ENCODE data around the gene SND1.

Gene SND1

DNA sequence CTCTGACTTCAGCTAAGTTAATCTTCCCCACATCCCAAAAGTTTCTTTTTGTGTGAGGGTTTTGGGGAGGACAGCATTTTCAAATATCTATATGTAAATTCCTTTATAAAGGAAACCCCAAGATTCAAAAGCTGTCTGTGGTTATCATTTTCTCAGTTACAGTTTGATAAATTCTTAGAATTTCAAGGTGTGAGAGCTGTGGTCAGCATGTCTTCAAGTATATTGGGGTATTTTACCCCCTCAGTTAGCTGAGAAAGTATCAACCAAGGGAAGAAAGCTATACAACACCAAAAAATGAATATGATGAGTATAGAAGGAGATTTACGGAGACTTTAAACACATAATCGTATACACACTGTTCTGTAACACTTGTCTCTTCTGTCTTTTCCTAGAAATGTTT is 109.2 kb downstream of the SND1 start:
- no peak for DNase-seq (ENCODE audit: low read depth)
- no peak overlapping the region for H3K4me3 ChIP-seq (ENCODE audit: low read depth, low read length)
- TF ChIP-seq, protein P1, sequence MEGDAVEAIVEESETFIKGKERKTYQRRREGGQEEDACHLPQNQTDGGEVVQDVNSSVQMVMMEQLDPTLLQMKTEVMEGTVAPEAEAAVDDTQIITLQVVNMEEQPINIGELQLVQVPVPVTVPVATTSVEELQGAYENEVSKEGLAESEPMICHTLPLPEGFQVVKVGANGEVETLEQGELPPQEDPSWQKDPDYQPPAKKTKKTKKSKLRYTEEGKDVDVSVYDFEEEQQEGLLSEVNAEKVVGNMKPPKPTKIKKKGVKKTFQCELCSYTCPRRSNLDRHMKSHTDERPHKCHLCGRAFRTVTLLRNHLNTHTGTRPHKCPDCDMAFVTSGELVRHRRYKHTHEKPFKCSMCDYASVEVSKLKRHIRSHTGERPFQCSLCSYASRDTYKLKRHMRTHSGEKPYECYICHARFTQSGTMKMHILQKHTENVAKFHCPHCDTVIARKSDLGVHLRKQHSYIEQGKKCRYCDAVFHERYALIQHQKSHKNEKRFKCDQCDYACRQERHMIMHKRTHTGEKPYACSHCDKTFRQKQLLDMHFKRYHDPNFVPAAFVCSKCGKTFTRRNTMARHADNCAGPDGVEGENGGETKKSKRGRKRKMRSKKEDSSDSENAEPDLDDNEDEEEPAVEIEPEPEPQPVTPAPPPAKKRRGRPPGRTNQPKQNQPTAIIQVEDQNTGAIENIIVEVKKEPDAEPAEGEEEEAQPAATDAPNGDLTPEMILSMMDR (IDR thresholded peaks at IDR 0.05; ENCODE audit: low read depth, low read length, missing control alignments): no peak
- in situ Hi-C loops (cut with HindIII; ENCODE audit: low sequenced_read_pairs): no loop called here

- no peak overlapping the region for H3K4me3 ChIP-seq (ENCODE audit: low read depth, low read length)
- in situ Hi-C loops (cut with HindIII; ENCODE audit: low sequenced_read_pairs): no loop called here
- no peak for DNase-seq (ENCODE audit: low read depth)
- TF ChIP-seq, protein P1 (IDR thresholded peaks at IDR 0.05; ENCODE audit: low read depth, low read length, missing control alignments): no peak
Observed at GRCh38 chr7:127764681-127765080, 112.7 kb downstream of the SND1 start.

DNA sequence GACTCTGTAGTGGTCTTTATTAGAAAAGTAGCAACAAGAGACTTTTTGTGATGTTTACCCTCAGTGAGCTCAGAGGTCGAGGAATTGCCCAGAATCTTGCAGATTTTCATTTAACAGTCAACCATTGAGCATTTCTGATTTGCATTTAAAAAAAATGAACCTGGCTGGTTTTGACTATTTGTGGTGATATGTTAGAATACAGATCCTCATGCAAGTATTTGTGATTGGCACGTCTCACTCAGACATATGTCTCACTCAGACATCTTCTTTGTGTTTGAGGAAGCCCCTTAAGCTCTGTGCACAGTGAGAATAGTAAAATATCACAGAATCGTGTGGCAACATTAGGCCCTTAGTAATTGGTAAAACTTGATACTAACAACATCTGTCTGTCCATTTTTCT is 113.2 kb downstream of the SND1 start:
- H3K4me3 ChIP-seq (ENCODE audit: low read depth, low read length): no peak overlapping the region
- no peak for DNase-seq (ENCODE audit: low read depth)
- TF ChIP-seq, protein P1 (IDR thresholded peaks at IDR 0.05; ENCODE audit: low read depth, low read length, missing control alignments): no peak
- in situ Hi-C loops (cut with HindIII; ENCODE audit: low sequenced_read_pairs): no loop called here

DNA sequence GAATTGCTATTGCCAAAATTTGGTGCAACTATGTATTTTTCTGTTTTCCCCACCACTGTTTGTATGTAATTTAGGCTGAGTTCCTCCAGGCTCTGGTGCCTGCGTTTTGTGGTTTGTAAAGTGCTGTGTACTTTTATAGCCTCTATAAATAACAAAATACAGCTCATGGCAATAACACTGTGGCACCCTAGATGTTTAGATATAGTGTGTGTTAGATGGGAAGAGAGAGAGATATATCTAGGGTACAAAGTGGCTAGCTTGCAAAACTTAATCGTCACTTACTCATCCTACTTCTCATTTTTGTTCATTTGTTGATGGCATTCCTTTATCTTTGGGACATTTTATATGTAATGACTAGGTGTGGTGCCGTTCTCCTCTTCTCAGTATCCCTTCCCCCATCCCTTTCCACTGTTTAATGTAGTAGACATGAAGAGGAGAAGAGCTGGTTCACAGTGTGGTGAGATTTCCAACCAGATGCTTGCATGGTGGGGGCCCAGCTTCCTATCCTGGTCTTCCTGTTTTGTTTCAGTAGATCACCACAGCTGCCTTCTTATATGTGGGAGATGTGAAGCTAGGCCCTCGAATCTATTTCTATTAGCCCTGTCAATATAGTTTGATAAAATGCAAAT is 115.0 kb downstream of the SND1 start:
- H3K4me3 ChIP-seq (ENCODE audit: low read depth, low read length): no peak overlapping the region
- in situ Hi-C loops (cut with HindIII; ENCODE audit: low sequenced_read_pairs): no loop called here
- TF ChIP-seq, protein P1 (IDR thresholded peaks at IDR 0.05; ENCODE audit: low read depth, low read length, missing control alignments): no peak
- DNase-seq (ENCODE audit: low read depth): no peak

- TF ChIP-seq, protein P1 (IDR thresholded peaks at IDR 0.05; ENCODE audit: low read depth, low read length, missing control alignments): no peak
- no peak for DNase-seq (ENCODE audit: low read depth)
Observed at GRCh38 chr7:127768241-127768640, 116.2 kb downstream of the SND1 start.

GRCh38 chr7:127769137-127769536 is 117.1 kb downstream of the SND1 start:
- in situ Hi-C loops (cut with HindIII; ENCODE audit: low sequenced_read_pairs): no loop called here
- no peak overlapping the region for H3K4me3 ChIP-seq (ENCODE audit: low read depth, low read length)
- DNase-seq (ENCODE audit: low read depth): no peak
- TF ChIP-seq, protein P1 (IDR thresholded peaks at IDR 0.05; ENCODE audit: low read depth, low read length, missing control alignments): no peak

More at GRCh38 chr7:127768241-127768640, 116.2 kb downstream of the SND1 start:
- in situ Hi-C loops (cut with HindIII; ENCODE audit: low sequenced_read_pairs): no loop called here
- no peak overlapping the region for H3K4me3 ChIP-seq (ENCODE audit: low read depth, low read length)

Data from astrocyte of the cerebellum (primary cell).